Measurements from ENCODE around the gene ARHGEF4.

- TF ChIP-seq CTCF (IDR thresholded peaks at IDR 0.05; ENCODE audit: extremely low read depth in 1 of 2, insufficient read depth in 1 of 2, low read depth in 1 of 2, low read length in 2 of 2) (no peak), MAX (IDR thresholded peaks at IDR 0.05; ENCODE audit: insufficient read depth, insufficient read length) (no peak)
Measured at GRCh38 chr2:130870161-130870485, 33.4 kb downstream of the ARHGEF4 start.

Measured in endothelial cell of umbilical vein (primary cell).